Measurements from ENCODE around the gene PPFIA2.

The PPFIA2 gene

GRCh38 chr12:81208187-81208911 lies 550.8 kb downstream of the PPFIA2 start:
- no peak overlapping the region for H3K27ac ChIP-seq

More at GRCh38 chr12:81208187-81208911, 550.8 kb downstream of the PPFIA2 start:
- no peak for TF ChIP-seq CTCF (IDR thresholded peaks at IDR 0.05)
- no peak for TF ChIP-seq ZFX (IDR thresholded peaks at IDR 0.05; ENCODE audit: borderline replicate concordance)
